GM12874 (cell line): ENCODE measurements around the gene ANKRD1.

Experiments used
- TF ChIP-seq, protein P1 (sequence below): IDR thresholded peaks from 2 replicates; pipeline ENCODE4 v1.5.1; 2011; ENCODE audit warnings: low read depth, mild to moderate bottlenecking, control low read depth, low read length, moderate library complexity; ENCODE audit not compliant: insufficient read depth

ANKRD1 gene

DNA sequence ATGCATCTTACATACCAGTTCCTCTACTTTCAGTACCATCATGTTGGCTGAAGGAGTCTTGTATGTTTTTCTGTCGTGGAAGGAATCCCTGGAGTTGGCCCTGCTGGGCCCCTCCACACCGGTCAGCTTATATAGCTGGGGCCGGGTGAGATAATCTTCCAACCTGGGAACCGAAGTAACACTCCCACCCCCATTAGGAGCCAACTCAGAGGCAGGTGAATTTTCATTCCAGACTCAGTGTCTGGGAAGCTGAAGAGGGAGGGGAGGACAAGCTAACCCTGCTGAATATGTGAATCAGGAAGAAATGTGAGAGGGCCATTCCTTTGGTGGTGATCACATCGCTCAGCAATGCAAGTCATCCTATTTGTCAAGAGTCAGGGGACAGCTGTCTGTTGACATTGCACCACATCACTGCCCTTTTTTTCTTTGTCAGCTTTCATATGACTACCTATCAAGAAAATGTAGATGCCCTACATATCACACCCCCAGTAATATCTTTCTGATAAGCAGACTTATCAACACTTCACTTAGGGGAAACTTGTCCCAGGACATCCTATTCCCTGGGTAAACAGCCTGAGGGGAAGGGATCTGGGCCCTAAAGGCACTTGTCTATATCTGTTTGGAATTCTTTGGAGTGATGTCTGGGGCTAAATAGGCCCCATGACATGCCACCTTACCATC, at the start of gene ANKRD1:
Gene ANKRD1, minus strand, starts transcription at position 102 of the 681 bp plus-strand sequence. Its CDS starts 60 bp downstream, at position 42.
- TF ChIP-seq, protein P1, sequence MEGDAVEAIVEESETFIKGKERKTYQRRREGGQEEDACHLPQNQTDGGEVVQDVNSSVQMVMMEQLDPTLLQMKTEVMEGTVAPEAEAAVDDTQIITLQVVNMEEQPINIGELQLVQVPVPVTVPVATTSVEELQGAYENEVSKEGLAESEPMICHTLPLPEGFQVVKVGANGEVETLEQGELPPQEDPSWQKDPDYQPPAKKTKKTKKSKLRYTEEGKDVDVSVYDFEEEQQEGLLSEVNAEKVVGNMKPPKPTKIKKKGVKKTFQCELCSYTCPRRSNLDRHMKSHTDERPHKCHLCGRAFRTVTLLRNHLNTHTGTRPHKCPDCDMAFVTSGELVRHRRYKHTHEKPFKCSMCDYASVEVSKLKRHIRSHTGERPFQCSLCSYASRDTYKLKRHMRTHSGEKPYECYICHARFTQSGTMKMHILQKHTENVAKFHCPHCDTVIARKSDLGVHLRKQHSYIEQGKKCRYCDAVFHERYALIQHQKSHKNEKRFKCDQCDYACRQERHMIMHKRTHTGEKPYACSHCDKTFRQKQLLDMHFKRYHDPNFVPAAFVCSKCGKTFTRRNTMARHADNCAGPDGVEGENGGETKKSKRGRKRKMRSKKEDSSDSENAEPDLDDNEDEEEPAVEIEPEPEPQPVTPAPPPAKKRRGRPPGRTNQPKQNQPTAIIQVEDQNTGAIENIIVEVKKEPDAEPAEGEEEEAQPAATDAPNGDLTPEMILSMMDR: no peak

DNA sequence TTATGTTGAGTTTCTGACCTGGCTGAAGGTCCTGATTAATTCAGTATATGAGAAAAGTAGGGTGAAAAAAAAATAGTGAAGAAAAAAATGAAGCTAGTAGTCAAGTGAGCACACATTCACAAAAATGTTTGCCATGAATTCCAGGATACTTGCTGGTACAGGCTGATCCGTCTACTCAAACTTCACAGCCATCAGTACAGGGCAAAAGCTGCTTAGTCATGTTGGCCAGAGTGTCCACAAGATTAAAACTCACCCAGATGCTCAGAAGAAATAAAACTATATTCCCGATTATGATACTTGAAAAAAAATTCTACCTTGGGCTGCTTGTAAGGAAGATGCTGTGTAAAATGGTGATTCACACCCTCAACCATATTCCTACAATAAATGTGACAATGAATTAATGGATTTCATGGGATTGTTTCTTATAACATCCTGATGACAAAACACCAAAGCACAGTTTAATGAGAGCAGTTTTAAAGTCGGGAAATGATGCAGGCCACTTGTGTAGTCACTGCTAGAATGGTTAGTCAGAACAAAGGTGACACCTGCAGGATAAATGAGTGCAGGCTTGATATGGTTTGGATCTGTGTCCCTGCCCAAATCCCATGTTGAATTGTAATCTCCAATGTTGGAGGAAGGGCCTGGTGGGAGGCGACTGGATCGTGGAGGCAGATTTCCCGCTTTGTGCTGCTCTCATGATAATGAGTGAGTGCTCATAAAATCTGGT, 49.2 kb upstream of the ANKRD1 start:
- TF ChIP-seq, protein P1: no peak

- TF ChIP-seq, protein P1: no peak
Observed at GRCh38 chr10:90969121-90969534, 48.2 kb upstream of the ANKRD1 start.

DNA sequence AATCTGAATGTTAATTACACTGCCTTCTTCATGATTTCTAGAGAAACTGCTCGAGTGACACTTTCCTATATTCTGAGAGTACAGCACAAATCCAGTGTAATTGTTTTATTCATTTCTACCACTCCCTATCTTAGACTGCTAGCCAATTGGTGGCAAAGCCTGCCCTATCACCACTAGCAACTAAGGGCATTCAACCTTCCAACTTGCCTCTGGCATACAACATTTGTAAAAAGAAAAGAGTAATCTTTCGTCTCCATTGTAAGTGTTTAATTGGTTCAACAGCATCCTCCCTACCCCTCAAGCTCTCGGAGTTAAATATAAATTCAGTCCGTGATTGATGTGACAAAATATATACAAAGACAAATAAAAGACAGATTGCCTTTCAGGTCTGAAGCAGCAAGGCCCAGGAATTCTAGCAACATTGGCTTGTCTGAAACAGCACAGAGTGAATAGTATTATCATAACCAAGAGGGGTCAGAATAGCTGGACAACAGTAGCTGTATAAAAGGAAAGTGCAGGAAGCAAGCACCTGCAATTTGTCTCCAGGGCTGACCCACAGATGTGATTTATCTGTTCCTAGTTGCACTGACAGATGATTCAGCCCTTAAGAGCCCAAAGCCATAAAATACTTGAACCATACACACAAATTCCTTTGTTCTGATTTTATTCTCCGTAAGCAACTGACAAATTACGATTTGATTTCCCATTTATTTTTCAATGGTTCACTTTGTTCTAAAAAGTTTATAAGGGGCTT, 47.6 kb upstream of the ANKRD1 start:
- TF ChIP-seq, protein P1: no peak

DNA sequence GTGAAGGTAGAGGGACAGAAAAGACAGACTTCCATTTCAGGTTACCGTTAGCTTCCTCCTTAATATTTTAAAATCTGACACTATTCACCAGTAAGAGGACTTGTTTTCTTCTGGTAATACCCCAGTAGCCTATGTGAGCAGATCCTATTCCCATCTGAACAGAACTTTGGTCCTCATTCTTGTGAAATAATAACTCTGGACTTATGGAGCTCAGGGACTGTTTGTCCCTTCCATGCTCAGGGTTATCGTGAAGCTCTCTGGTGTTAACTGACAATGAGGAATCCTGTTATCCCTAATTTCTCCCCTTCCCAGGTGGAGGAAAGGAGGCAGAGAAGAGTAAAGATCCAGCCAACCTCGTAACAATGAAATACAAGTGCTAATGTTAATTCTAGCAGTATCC, 47.0 kb upstream of the ANKRD1 start:
- TF ChIP-seq, protein P1: no peak

DNA sequence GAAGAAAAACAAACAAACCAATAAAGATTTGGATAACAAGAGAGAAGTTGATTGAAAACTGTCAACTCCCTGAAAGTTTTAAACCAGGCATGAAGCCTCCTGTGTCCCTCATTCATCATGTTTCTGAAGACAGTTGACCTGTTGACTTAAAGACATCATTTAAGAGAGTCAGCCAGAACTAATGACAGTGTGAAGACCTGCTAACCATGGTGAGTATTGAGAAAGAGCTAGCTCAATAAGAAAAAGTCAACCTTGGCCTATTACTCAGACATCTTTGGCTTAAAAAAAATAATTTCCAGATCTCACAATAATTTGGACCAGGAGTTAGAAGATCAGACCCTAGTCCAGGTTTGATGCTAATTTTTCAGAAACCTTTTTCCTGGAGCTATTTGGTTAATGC, 45.3 kb upstream of the ANKRD1 start:
- TF ChIP-seq, protein P1: no peak

- TF ChIP-seq, protein P1: no peak
Observed at GRCh38 chr10:90965720-90966119, 44.8 kb upstream of the ANKRD1 start.
